ENCODE results near the gene TPP1. TPM values are rescaled to one million over a fixed set of nuclear protein-coding genes. Genes with fewer than 3 reads are reported as not detected.

Gene TPP1
- total and polyA plus RNA-seq, 4 donors: 57.6 to 169 (median 137) TPM

GRCh38 chr11:6646918-6647679 lies 27.9 kb upstream of the TPP1 start:
- no peaks in the 10 kb centered on the region for H3K9me3 ChIP-seq (ENCODE audit: control insufficient read depth in 4 of 4, insufficient read depth in 3 of 4, low read length in 3 of 4)
- H3K27me3 ChIP-seq (ENCODE audit: control insufficient read depth in 3 of 3, insufficient read depth in 3 of 3, low read length in 2 of 3): no peaks in the 10 kb centered on the region
- no peak overlapping the region for H3K9ac ChIP-seq (ENCODE audit: insufficient read depth in 1 of 2, low read length in 2 of 2)
- DNase-seq (peak; percentile 50 to 71 (median 58)), ATAC-seq (ENCODE audit: insufficient read depth, low FRiP score) (no peak)
- 26 to 33% methylated on average over 9 of the region's 9 CpGs for whole genome bisulfite sequencing, 2 donors
- H3K36me3 ChIP-seq (ENCODE audit: control insufficient read depth in 4 of 4, insufficient read depth in 4 of 4, low read length in 4 of 4): peaks cover 0 to 4% (median 1%) of the 10 kb centered on the region in 4 donors
- TF ChIP-seq CTCF (IDR thresholded peaks at IDR 0.05; ENCODE audit: control extremely low read depth, extremely low read depth): no peak
- H3K4me1 ChIP-seq (ENCODE audit: control insufficient read depth in 5 of 5, insufficient read depth in 5 of 5, low read length in 5 of 5): peaks cover 9 to 21% (median 12%) of the 10 kb centered on the region in 5 donors
- no peak overlapping the region for H3K4me3 ChIP-seq
- H3K27ac ChIP-seq (ENCODE audit: low read depth in 1 of 2, low read length in 1 of 2): peak overlapping the region; percentile 58 to 85

- no peak for TF ChIP-seq CTCF (IDR thresholded peaks at IDR 0.05; ENCODE audit: control extremely low read depth, extremely low read depth)
- 24 to 31% methylated on average over 3 of the region's 3 CpGs for WGBS, 2 donors
- Histone ChIP-seq H3K27me3 (ENCODE audit: control insufficient read depth in 3 of 3, insufficient read depth in 3 of 3, low read length in 2 of 3) (no peaks in the 10 kb centered on the region), H3K36me3 (ENCODE audit: control insufficient read depth in 4 of 4, insufficient read depth in 4 of 4, low read length in 4 of 4) (peaks cover 0 to 4% (median 1%) of the 10 kb centered on the region in 4 donors), H3K4me1 (ENCODE audit: control insufficient read depth in 5 of 5, insufficient read depth in 5 of 5, low read length in 5 of 5) (peaks cover 9 to 21% (median 12%) of the 10 kb centered on the region in 5 donors), H3K9ac (ENCODE audit: insufficient read depth in 1 of 2, low read length in 2 of 2) (no peak overlapping the region), H3K27ac (ENCODE audit: low read depth in 1 of 2, low read length in 1 of 2) (peak overlapping the region; percentile 58 to 85), H3K4me3 (no peak overlapping the region), H3K9me3 (ENCODE audit: control insufficient read depth in 4 of 4, insufficient read depth in 3 of 4, low read length in 3 of 4) (no peaks in the 10 kb centered on the region)
- peak; percentile 63 to 74 (median 71) for DNase-seq
- ATAC-seq (ENCODE audit: insufficient read depth, low FRiP score): no peak
These were observed 27.3 kb upstream of the TPP1 start for GRCh38 chr11:6646576-6646917.

- Histone ChIP-seq H3K4me1 (ENCODE audit: control insufficient read depth in 5 of 5, insufficient read depth in 5 of 5, low read length in 5 of 5) (peaks cover 9 to 21% (median 12%) of the 10 kb centered on the region in 5 donors), H3K27ac (ENCODE audit: low read depth in 1 of 2, low read length in 1 of 2) (peak overlapping the region; percentile 58 to 85), H3K36me3 (ENCODE audit: control insufficient read depth in 4 of 4, insufficient read depth in 4 of 4, low read length in 4 of 4) (peaks cover 0 to 4% (median 1%) of the 10 kb centered on the region in 4 donors), H3K4me3 (no peak overlapping the region), H3K9me3 (ENCODE audit: control insufficient read depth in 4 of 4, insufficient read depth in 3 of 4, low read length in 3 of 4) (no peaks in the 10 kb centered on the region), H3K9ac (ENCODE audit: insufficient read depth in 1 of 2, low read length in 2 of 2) (no peak overlapping the region), H3K27me3 (ENCODE audit: control insufficient read depth in 3 of 3, insufficient read depth in 3 of 3, low read length in 2 of 3) (no peaks in the 10 kb centered on the region)
- peak in 1 of 3 donors; percentile 15 for DNase-seq
- no peak for ATAC-seq (ENCODE audit: insufficient read depth, low FRiP score)
- 44 to 77% methylated on average over 12 of the region's 12 CpGs for WGBS, 2 donors
- TF ChIP-seq CTCF (IDR thresholded peaks at IDR 0.05; ENCODE audit: control extremely low read depth, extremely low read depth): no peak
These were observed 26.8 kb upstream of the TPP1 start for GRCh38 chr11:6646071-6646470.

Data from lung (tissue), 12 donors.